Skeletal muscle satellite cell (primary cell): Measurements from ENCODE around the gene RPL13.

ENCODE experiments used
- H3K27me3 ChIP-seq: 2 replicates; pipeline ENCODE4 v1.7.0; 2013; ENCODE audit warnings: low read length; ENCODE audit not compliant: control insufficient read depth, insufficient read depth
- H3K36me3 ChIP-seq: 2 replicates; pipeline ENCODE4 v1.7.0; 2013; ENCODE audit warnings: mild to moderate bottlenecking, control low read depth, low read length; ENCODE audit not compliant: insufficient read depth
- H3K4me1 ChIP-seq: 2 replicates; pipeline ENCODE4 v1.7.0; 2013; ENCODE audit warnings: low read length; ENCODE audit not compliant: control insufficient read depth, insufficient read depth
- H3K4me2 ChIP-seq: 2 replicates; pipeline ENCODE4 v1.7.0; 2013; ENCODE audit warnings: mild to moderate bottlenecking, low read length
- H3K4me3 ChIP-seq: 2 replicates; pipeline ENCODE4 v1.7.0; 2013; ENCODE audit warnings: low read length
- H3K9ac ChIP-seq: 2 replicates; pipeline ENCODE4 v1.7.0; 2013; ENCODE audit warnings: mild to moderate bottlenecking, low read depth, low read length, moderate library complexity
- H3K9me3 ChIP-seq: replicated peaks from 2 replicates; pipeline ENCODE4 v1.7.0; 2013; ENCODE audit warnings: mild to moderate bottlenecking, control low read depth, low read length

Gene RPL13

DNA sequence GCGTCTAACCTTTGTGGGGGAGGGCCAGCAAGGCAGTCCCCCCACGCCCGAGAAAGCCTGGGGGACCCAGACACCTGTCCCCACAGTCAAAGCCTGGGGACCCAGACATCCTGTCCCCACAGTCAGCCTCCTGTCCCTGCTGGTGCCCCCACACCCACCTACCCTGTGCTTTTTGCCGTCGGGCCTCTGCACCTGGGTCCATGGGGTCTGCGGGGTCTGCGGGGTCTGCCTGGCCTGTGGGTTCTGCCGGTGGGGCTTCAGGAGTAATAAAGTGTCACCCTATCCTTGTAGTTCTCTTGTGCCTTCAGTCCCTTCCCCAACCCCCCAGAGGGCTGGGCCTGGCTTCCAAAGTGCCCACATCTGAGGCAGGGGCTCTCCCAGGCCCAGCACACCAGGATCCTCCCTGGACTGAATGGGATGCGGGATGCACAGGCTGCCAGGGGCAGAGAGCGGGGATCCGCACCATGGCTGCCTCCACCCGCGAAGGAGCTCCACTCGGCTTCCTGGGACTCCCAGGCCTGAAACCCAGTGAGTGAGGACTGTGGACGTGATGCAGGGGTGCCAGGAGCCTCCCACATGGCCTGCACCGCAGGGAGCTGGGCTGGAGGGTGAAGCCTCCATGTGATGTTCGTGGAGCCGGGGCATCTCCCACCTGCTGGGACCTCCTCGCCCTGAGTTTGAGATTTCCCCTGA lies 36.6 kb downstream of the RPL13 start:
- H3K27me3 ChIP-seq, result no peaks in the 10 kb centered on the region
- no peaks in the 10 kb centered on the region for H3K9me3 ChIP-seq
- H3K4me1 ChIP-seq, result peaks cover 21% of the 10 kb centered on the region
- no peak overlapping the region for H3K4me3 ChIP-seq
- H3K36me3 ChIP-seq, result peaks cover 22% of the 10 kb centered on the region
- H3K9ac ChIP-seq, result no peak overlapping the region
- no peak overlapping the region for H3K4me2 ChIP-seq

DNA sequence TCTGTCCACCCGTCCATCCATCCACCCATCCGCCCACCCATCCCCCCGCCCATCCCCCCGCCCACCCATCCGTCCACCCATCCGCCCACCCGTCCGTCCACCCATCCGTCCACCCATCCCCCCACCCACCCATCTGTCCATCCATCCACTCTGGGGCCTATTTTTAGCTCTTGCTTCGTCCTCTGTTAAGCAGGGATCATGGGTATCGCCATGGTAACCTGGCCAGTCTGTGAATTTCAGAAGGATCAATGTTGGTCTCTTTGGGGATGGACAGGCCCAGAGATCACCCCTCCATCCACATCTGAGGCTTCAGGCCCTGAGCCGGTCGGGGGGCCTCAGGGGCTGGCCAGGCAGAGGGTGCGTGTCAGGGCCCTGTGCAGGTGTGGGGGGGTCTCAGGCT lies 37.7 kb downstream of the RPL13 start:
- H3K27me3 ChIP-seq, result no peaks in the 10 kb centered on the region
- H3K9ac ChIP-seq, result no peak overlapping the region
- H3K36me3 ChIP-seq, result peaks cover 19% of the 10 kb centered on the region
- no peaks in the 10 kb centered on the region for H3K9me3 ChIP-seq
- H3K4me2 ChIP-seq, result no peak overlapping the region
- no peak overlapping the region for H3K4me3 ChIP-seq
- H3K4me1 ChIP-seq, result peaks cover 32% of the 10 kb centered on the region

DNA sequence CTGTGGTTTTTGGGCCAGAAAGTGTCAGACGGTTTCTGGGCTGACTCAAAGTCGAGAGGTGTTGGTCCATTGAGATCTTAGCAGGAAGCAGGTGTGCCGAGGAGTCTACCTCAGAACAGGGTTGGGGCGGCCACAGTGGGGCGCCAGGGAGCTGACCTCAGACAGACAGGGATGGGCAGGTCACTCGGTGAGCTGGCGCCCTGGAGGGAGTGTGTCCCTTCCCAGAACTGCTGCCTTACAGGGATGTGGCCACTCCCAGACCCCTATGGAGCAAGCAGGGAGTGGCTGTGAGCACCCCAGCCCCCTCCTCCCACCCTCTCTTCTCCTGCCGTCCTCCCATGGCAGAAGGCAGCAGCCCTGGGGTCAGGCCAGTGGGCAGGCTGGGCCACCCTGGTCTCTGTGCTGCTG lies 39.0 kb downstream of the RPL13 start:
- H3K9me3 ChIP-seq, result no peaks in the 10 kb centered on the region
- H3K4me3 ChIP-seq, result no peak overlapping the region
- no peak overlapping the region for H3K4me2 ChIP-seq
- peaks cover 32% of the 10 kb centered on the region for H3K4me1 ChIP-seq
- H3K36me3 ChIP-seq, result peaks cover 14% of the 10 kb centered on the region
- H3K9ac ChIP-seq, result no peak overlapping the region
- no peaks in the 10 kb centered on the region for H3K27me3 ChIP-seq

DNA sequence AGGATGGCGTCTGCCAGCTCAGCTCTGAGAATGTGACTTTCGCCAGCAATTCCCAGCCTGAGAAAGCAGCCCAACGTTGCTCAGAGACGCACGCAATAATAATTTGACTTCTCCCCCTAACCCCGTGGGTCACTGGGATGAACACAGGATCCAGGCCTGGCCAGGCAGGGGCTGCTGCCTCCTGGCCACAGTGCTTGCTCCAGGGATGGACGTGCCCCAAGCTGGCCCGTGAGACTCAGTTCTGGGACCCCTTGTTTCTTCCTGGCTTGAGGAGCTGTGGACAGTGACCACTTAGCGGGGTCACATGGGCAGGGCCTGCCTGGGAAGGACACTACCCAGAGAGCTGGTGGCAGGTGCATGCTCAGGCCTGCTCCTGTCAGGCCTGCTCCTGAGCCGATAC lies 39.4 kb downstream of the RPL13 start:
- Histone ChIP-seq H3K36me3 (peaks cover 14% of the 10 kb centered on the region), H3K4me1 (peaks cover 32% of the 10 kb centered on the region), H3K9me3 (no peaks in the 10 kb centered on the region), H3K27me3 (no peaks in the 10 kb centered on the region), H3K4me3 (no peak overlapping the region), H3K4me2 (no peak overlapping the region), H3K9ac (no peak overlapping the region)

DNA sequence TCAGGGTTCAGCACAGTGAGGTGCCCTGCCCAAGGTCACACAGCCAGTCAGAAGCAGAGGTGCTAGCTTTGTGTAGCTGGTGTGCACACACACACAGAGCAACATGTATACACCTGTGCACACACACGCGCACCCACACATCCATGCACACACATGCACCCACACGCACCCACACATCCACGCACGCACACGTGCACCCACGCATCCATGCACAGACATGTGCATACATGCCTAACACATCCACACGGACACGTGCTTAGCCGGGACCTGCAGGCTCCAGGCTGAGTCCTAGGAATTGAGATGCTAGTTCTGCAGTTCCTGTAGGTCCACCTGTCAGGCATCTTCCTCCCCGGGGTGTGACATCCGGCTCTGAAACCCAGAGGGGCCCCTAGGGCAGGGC lies 39.9 kb downstream of the RPL13 start:
- peaks cover 9% of the 10 kb centered on the region for H3K36me3 ChIP-seq
- no peaks in the 10 kb centered on the region for H3K27me3 ChIP-seq
- H3K4me3 ChIP-seq, result no peak overlapping the region
- no peaks in the 10 kb centered on the region for H3K9me3 ChIP-seq
- no peak overlapping the region for H3K9ac ChIP-seq
- peaks cover 32% of the 10 kb centered on the region for H3K4me1 ChIP-seq
- no peak overlapping the region for H3K4me2 ChIP-seq

DNA sequence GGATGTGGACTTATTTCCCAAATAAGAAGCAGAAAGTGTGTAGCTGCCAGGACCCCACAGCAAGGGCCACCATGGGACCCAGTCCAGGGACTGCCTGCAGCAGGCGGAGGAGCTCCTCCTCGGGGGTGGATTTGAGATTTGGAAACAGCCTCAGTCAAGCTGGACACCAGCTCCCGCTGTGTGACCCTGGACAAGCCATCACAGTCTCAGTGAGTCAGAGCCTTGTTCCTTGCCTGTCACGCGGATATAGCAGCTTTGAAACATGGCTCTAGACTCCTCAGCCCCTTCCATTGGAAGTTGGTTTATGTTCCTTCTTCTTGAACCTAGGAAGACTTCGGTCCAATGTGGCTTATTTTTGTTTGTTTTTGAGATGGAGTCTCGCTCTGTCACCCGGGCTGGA lies 40.5 kb downstream of the RPL13 start:
- no peak overlapping the region for H3K9ac ChIP-seq
- no peaks in the 10 kb centered on the region for H3K9me3 ChIP-seq
- H3K4me1 ChIP-seq, result peaks cover 32% of the 10 kb centered on the region
- no peaks in the 10 kb centered on the region for H3K27me3 ChIP-seq
- H3K4me3 ChIP-seq, result no peak overlapping the region
- H3K36me3 ChIP-seq, result peaks cover 4% of the 10 kb centered on the region
- no peak overlapping the region for H3K4me2 ChIP-seq

DNA sequence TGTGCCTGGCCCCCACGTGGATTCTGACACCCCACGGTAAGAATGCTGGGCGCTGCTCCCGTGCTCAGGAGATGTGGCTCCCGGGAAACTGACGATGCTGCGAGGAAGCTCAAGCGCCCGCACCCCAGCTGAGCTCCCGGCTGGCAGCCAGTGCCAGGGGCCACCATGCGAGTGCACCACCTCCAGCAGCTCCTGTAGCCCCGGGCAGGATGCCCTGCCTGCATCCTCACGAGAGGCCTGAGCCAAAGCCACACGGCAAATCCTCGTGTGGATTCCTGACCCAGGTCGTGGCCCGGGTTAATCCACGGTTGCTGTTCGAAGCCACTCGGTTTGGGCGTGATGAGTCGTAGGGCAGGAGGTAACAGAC lies 41.4 kb downstream of the RPL13 start:
- Histone ChIP-seq H3K4me1 (peaks cover 32% of the 10 kb centered on the region), H3K4me3 (no peak overlapping the region)

DNA sequence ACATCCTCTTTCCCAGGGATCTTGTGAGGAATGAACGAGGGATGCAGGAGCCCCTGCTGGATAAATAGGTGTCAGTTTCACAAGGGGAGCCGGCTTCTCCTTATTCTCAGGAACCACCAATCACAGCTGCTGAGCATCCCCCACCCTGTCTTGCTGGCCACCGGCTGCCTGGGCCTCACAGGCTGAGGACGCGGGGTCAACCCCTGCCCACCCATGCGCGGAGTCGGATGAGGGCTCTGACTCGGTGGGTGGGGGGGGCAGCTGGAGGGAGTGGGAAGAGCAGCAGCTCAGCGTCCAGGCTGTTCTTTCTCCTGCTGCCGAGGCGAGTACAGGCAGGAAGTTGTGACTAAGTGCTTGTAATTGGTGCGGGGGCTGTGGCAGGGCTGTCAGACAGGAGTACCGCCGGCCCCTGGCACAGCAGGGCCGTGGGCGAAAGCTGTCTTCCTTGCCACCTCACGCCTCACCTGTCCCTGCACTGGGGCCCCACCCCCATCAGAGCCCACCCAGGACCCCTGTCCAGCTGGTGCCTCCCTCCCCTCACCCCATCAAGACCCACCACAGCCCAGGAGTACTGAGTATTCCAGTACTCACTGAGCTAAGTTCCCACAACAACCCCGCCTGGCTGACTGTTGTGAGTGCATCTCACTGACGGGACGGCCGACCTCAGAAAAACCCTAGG lies 41.9 kb downstream of the RPL13 start:
- Histone ChIP-seq H3K4me1 (peaks cover 32% of the 10 kb centered on the region), H3K9ac (peak overlapping the region; percentile 63), H3K36me3 (no peaks in the 10 kb centered on the region), H3K4me2 (peak overlapping the region; percentile 68), H3K27me3 (no peaks in the 10 kb centered on the region), H3K4me3 (peak overlapping the region; percentile 19), H3K9me3 (no peaks in the 10 kb centered on the region)

More for the DNA sequence above, 41.4 kb downstream of the RPL13 start:
- Histone ChIP-seq H3K36me3 (no peaks in the 10 kb centered on the region), H3K9me3 (no peaks in the 10 kb centered on the region), H3K9ac (peak overlapping the region; percentile 63), H3K27me3 (no peaks in the 10 kb centered on the region), H3K4me2 (peak overlapping the region; percentile 68)

DNA sequence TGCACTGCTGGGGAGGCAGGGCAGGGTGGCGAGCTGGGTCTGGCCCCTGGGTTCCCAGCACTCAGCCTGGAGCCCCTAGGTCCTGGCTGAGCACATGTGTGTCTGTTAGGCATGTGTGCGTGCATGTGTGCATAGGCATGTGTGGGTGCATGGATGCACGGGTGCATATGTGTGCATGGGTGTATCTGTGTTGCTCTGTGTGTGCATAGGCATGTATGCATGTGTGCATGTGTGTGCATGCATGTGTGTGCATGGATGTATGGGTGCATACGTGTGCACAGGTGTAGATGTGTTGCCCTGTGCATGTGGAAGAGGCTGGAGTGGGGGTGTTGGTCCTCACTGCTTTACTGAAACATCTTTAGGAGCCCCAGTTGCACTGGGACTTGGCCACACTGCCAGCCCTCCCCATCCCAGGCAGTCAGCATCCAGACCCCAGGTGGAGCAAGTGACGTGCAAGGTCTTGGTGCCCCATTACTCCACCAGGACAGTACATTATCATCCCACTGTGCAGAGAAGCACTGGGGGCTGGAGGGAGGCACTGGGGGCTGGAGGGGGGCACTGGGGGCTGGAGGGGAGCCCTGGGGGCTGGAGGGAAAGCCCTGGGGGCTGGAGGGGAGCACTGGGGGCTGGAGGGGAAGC lies 42.6 kb downstream of the RPL13 start:
- H3K4me1 ChIP-seq, result peaks cover 32% of the 10 kb centered on the region
- no peak overlapping the region for H3K9ac ChIP-seq
- H3K36me3 ChIP-seq, result no peaks in the 10 kb centered on the region
- H3K9me3 ChIP-seq, result no peaks in the 10 kb centered on the region
- H3K4me2 ChIP-seq, result peak overlapping the region; percentile 68
- H3K27me3 ChIP-seq, result no peaks in the 10 kb centered on the region
- peak overlapping the region; percentile 19 for H3K4me3 ChIP-seq

DNA sequence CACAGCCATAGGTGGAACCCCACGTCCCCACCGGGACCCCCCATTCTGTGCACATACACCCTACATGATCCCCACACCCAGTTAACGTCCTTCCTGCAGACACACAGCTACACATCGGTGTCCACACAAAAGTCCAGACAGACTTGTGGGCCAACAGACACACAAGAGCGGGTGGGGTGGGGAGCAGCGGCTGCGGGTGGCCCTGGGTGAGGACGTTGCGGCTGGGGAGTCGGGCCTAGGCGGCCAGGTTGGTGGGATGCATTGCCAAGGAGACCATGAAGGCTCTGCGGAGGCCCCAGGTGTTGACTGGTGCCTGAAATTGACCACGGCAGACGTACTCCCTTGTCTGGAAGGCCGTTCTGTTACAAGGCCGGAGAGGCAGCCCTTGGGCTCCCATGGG lies 44.3 kb downstream of the RPL13 start:
- H3K9ac ChIP-seq, result no peak overlapping the region
- no peak overlapping the region for H3K4me2 ChIP-seq
- H3K36me3 ChIP-seq, result no peaks in the 10 kb centered on the region
- H3K4me3 ChIP-seq, result no peak overlapping the region
- peaks cover 36% of the 10 kb centered on the region for H3K4me1 ChIP-seq
- H3K27me3 ChIP-seq, result no peaks in the 10 kb centered on the region
- H3K9me3 ChIP-seq, result no peaks in the 10 kb centered on the region

DNA sequence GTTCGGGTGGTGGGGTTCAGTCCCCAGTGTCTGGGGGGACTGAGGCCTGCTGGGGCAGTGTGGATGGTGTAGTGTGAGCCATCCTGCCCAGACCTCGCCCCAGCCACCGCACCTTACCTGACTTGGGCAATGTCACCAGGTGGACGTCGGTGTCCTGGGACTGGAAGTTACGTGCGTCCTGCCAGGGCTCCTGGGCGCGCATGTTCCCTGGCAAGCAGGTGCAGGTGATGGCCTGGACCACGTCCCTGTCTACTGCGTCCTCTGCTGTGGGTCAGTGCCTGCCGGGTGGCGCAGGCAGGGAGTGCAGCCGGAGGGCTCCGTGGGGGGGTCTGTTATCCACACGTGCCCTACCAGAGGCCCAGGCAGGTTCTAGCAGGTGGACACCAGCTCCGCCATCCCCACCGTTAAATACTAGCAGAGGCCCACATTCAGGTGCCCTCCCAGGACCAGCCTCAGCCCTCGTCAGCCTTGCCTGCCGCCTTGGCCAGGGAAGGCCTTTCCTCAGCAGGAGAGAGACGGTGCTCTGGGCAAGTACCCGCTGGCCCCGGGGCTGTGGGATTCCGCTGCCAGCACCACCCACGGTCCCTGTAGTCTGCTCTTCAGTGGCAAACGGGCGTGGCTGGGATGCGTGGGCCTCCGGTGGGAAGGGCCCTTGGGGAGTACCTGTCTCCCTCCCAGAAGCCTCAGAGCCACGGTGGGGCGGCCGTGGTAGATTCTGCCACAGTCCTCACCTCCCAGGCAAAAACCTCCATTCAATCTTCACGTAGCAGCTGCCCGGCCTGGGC lies 44.9 kb downstream of the RPL13 start:
- no peak overlapping the region for H3K4me3 ChIP-seq
- no peaks in the 10 kb centered on the region for H3K27me3 ChIP-seq
- H3K9ac ChIP-seq, result no peak overlapping the region
- H3K4me2 ChIP-seq, result no peak overlapping the region
- no peaks in the 10 kb centered on the region for H3K36me3 ChIP-seq
- H3K4me1 ChIP-seq, result peaks cover 36% of the 10 kb centered on the region
- H3K9me3 ChIP-seq, result no peaks in the 10 kb centered on the region
